Measurements from ENCODE around the gene ZNF689. TPM values are rescaled to one million over a fixed set of nuclear protein-coding genes. Genes with fewer than 3 reads are reported as not detected.

Gene ZNF689
- total RNA-seq, 1 experiment from 2014 or later, result 6.1 TPM

- H3K4me3 Mint-ChIP-seq (ENCODE audit: unreplicated experiment), result no peak overlapping the region
Measured at GRCh38 chr16:30569281-30569680, 40.9 kb downstream of the ZNF689 start.

GRCh38 chr16:30567991-30568638 lies 42.1 kb downstream of the ZNF689 start:
- peak overlapping the region; percentile 95 for H3K27ac Mint-ChIP-seq (ENCODE audit: low read depth, unreplicated experiment)
- no peaks in the 10 kb centered on the region for H3K9me3 Mint-ChIP-seq (ENCODE audit: unreplicated experiment)
- CTCF ChIA-PET, result interaction anchor here (0.6 to 1.1 kb wide), 4 partner anchors 10 to 162 kb away, joined by 3 to 5 read pairs (median 4); partner anchors contain the start of genes ZNF764 and ZNF785
- H3K4me3 Mint-ChIP-seq (ENCODE audit: unreplicated experiment), result peak overlapping the region; percentile 45
- H3K4me1 Mint-ChIP-seq (ENCODE audit: insufficient read depth, unreplicated experiment), result peaks cover 25% of the 10 kb centered on the region
- peaks cover 9% of the 10 kb centered on the region for H3K36me3 Mint-ChIP-seq (ENCODE audit: insufficient read depth, unreplicated experiment)
- POLR2A ChIA-PET, result interaction anchor here (0.6 to 4.3 kb wide), 14 partner anchors 9 to 197 kb away, joined by 3 to 34 read pairs (median 4); partner anchors contain the start of genes DCTPP1, SEPHS2, TBC1D10B and ZNF689
- H3K27me3 Mint-ChIP-seq (ENCODE audit: insufficient read depth, unreplicated experiment), result no peaks in the 10 kb centered on the region
- no TSS peak for BruUV-seq (replicated peaks)
- intact Hi-C loops (cut with micrococcal nuclease), result no loop called here
- peak; percentile 95 for DNase-seq (ENCODE audit: unreplicated experiment)
- TF ChIP-seq, protein P1, sequence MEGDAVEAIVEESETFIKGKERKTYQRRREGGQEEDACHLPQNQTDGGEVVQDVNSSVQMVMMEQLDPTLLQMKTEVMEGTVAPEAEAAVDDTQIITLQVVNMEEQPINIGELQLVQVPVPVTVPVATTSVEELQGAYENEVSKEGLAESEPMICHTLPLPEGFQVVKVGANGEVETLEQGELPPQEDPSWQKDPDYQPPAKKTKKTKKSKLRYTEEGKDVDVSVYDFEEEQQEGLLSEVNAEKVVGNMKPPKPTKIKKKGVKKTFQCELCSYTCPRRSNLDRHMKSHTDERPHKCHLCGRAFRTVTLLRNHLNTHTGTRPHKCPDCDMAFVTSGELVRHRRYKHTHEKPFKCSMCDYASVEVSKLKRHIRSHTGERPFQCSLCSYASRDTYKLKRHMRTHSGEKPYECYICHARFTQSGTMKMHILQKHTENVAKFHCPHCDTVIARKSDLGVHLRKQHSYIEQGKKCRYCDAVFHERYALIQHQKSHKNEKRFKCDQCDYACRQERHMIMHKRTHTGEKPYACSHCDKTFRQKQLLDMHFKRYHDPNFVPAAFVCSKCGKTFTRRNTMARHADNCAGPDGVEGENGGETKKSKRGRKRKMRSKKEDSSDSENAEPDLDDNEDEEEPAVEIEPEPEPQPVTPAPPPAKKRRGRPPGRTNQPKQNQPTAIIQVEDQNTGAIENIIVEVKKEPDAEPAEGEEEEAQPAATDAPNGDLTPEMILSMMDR (IDR thresholded peaks at IDR 0.05; ENCODE audit: unreplicated experiment), result no peak

More at GRCh38 chr16:30569281-30569680, 40.9 kb downstream of the ZNF689 start:
- POLR2A ChIA-PET, result interaction anchor here (1.2 to 4.3 kb wide), 4 partner anchors 11 to 51 kb away, joined by 3 to 34 read pairs (median 6); partner anchors contain the start of genes ZNF747 and ZNF764
- Mint-ChIP-seq H3K27ac (ENCODE audit: low read depth, unreplicated experiment) (peak overlapping the region; percentile 95), H3K9me3 (ENCODE audit: unreplicated experiment) (no peaks in the 10 kb centered on the region), H3K36me3 (ENCODE audit: insufficient read depth, unreplicated experiment) (peaks cover 9% of the 10 kb centered on the region), H3K27me3 (ENCODE audit: insufficient read depth, unreplicated experiment) (no peaks in the 10 kb centered on the region), H3K4me1 (ENCODE audit: insufficient read depth, unreplicated experiment) (peaks cover 25% of the 10 kb centered on the region)
- TF ChIP-seq, protein P1 (IDR thresholded peaks at IDR 0.05; ENCODE audit: unreplicated experiment), result no peak
- intact Hi-C loops (cut with micrococcal nuclease), result no loop called here
- no TSS peak for BruUV-seq (replicated peaks)
- CTCF ChIA-PET, result interaction anchor here (0.6 kb wide), 2 partner anchors 14 to 120 kb away, joined by 3 to 6 read pairs; no protein-coding TSS in a partner anchor
- DNase-seq (ENCODE audit: unreplicated experiment), result no peak

GRCh38 chr16:30567160-30567990 lies 42.8 kb downstream of the ZNF689 start:
- TF ChIP-seq, protein P1 (IDR thresholded peaks at IDR 0.05; ENCODE audit: unreplicated experiment), result no peak
- intact Hi-C loops (cut with micrococcal nuclease), result no loop called here
- DNase-seq (ENCODE audit: unreplicated experiment), result peak; percentile 85
- CTCF ChIA-PET, result interaction anchor here (0.6 to 3.0 kb wide), 5 partner anchors 26 to 137 kb away, joined by 3 to 11 read pairs (median 3); partner anchors contain the start of gene DCTPP1
- H3K27me3 Mint-ChIP-seq (ENCODE audit: insufficient read depth, unreplicated experiment), result no peaks in the 10 kb centered on the region
- no TSS peak for BruUV-seq (replicated peaks)
- POLR2A ChIA-PET, result interaction anchor here (0.9 to 4.3 kb wide), 9 partner anchors 9 to 196 kb away, joined by 3 to 34 read pairs (median 4); partner anchors contain the start of genes DCTPP1, TBC1D10B, ZNF747 and ZNF764
- peaks cover 24% of the 10 kb centered on the region for H3K4me1 Mint-ChIP-seq (ENCODE audit: insufficient read depth, unreplicated experiment)
- H3K36me3 Mint-ChIP-seq (ENCODE audit: insufficient read depth, unreplicated experiment), result peaks cover 9% of the 10 kb centered on the region
- H3K4me3 Mint-ChIP-seq (ENCODE audit: unreplicated experiment), result peak overlapping the region; percentile 34
- H3K9me3 Mint-ChIP-seq (ENCODE audit: unreplicated experiment), result no peaks in the 10 kb centered on the region
- peak overlapping the region; percentile 95 for H3K27ac Mint-ChIP-seq (ENCODE audit: low read depth, unreplicated experiment)

All from MCF 10A (cell line).